CD4-positive, alpha-beta memory T cell (primary cell): ENCODE results near the gene LKAAEAR1. TPM values are rescaled to one million over a fixed set of nuclear protein-coding genes. Genes with fewer than 3 reads are reported as not detected.

Experiments used
- CTCF ChIA-PET: fragments of 350-600 bp; sonication (Branson Sonifier 250); formaldehyde crosslinking; loops from one replicate; lab custom pipeline; 2021; ENCODE audit warnings: inconsistent platforms; ENCODE audit not compliant: partially characterized antibody; lab: Charles Lee
- POLR2A ChIA-PET: fragments of 350-600 bp; sonication (Branson Sonifier 250); formaldehyde crosslinking; loops from one replicate; lab custom pipeline; 2021; ENCODE audit not compliant: partially characterized antibody; lab: Charles Lee
- DNase-seq, 5 donors: peaks; one replicate each; pipeline versions ENCODE4 v3.0.0 to v3.0.0-alpha.2; 2020 to 2022; ENCODE audit warnings: mixed read lengths in 1 of 5
- H3K27ac ChIP-seq: one replicate; pipeline ENCODE4 v1.7.0; 2013; ENCODE audit warnings: low read depth, low read length
- H3K27me3 ChIP-seq: 2 replicates; pipeline ENCODE4 v1.7.0; 2013; ENCODE audit warnings: mild to moderate bottlenecking, low read length, moderate library complexity; ENCODE audit not compliant: insufficient read depth
- H3K36me3 ChIP-seq: 2 replicates; pipeline ENCODE4 v1.7.0; 2013; ENCODE audit warnings: mild to moderate bottlenecking, low read length, moderate library complexity; ENCODE audit not compliant: insufficient read depth
- H3K4me1 ChIP-seq: 2 replicates; pipeline ENCODE4 v1.7.0; 2013; ENCODE audit warnings: mild to moderate bottlenecking, low read length, moderate library complexity; ENCODE audit not compliant: insufficient read depth
- H3K4me3 ChIP-seq, 2 donors: one replicate each; pipeline ENCODE4 v1.7.0; 2013; ENCODE audit warnings: low read length in 2 of 2, mild to moderate bottlenecking in 1 of 2
- H3K9me3 ChIP-seq, 2 donors: one replicate each; pipeline ENCODE4 v1.7.0; 2013; ENCODE audit warnings: low read length in 2 of 2, control low read depth in 1 of 2; ENCODE audit not compliant: control insufficient read depth in 1 of 2
- H3K27ac Mint-ChIP-seq, 7 donors: one replicate each; pipeline ENCODE4 v1.8.0; 2020 to 2021; ENCODE audit warnings: mixed read lengths in 7 of 7, mild to moderate bottlenecking in 6 of 7, inconsistent platforms in 3 of 7, moderate library complexity in 3 of 7
- H3K27me3 Mint-ChIP-seq, 2 donors: one replicate each; pipeline ENCODE4 v1.8.0; 2020 to 2021; ENCODE audit warnings: mixed read lengths in 2 of 2
- H3K36me3 Mint-ChIP-seq, 2 donors: one replicate each; pipeline ENCODE4 v1.8.0; 2020 to 2021; ENCODE audit warnings: mixed read lengths in 2 of 2, inconsistent platforms in 1 of 2, mild to moderate bottlenecking in 1 of 2
- H3K4me1 Mint-ChIP-seq, 4 donors: one replicate each; pipeline ENCODE4 v1.8.0; 2020 to 2021; ENCODE audit warnings: mixed read lengths in 4 of 4, mild to moderate bottlenecking in 1 of 4
- H3K4me3 Mint-ChIP-seq, 8 donors: one replicate each; pipeline ENCODE4 v1.8.0; 2020 to 2021; ENCODE audit warnings: mixed read lengths in 8 of 8, mild to moderate bottlenecking in 7 of 8, moderate library complexity in 6 of 8, inconsistent platforms in 3 of 8
- H3K9me3 Mint-ChIP-seq, 8 donors: one replicate each; pipeline ENCODE4 v1.8.0; 2020 to 2021; ENCODE audit warnings: mixed read lengths in 8 of 8, mild to moderate bottlenecking in 5 of 8, inconsistent platforms in 3 of 8, moderate library complexity in 1 of 8
- intact Hi-C: fragments of 100-400 bp; cut with micrococcal nuclease; formaldehyde crosslinking; loops from one replicate; pipeline ENCODE4 v1.15.1; 2023
- polyA plus RNA-seq, 2 donors: library from polyadenylated mRNA; unstranded; fragments of 300-500 nt; fragmentation: Illumina TruSeq; gene quantifications; one replicate each; pipeline ENCODE4 v1.2.3, GENCODE V29; 2021
- total RNA-seq, 2 experiments: library from RNA; stranded (reverse); gene quantifications; one replicate each; pipeline ENCODE4 v1.2.3, GENCODE V29; 2021

Gene LKAAEAR1
- total and polyA plus RNA-seq, 4 experiments from 2014 or later = 0.30 to 0.63 (median 0.39) TPM; not detected in 1

DNA sequence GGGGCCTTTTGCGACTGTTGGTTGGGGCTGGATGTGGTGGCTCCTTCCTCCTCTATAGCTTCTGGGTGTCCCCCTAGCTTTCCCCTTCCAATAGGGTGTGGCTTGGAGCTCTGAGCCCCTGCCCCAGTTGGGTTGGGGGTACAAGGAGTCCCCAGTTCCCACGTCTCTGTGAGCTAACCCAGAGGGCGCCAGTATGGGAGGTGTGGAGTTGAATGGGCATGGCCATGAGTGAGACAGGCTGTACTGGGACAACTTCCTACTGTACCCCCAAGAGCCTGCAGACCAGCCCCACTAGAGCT lies 47.0 kb downstream of the LKAAEAR1 start:
- H3K27ac ChIP-seq = no peak overlapping the region
- peaks cover 7% of the 10 kb centered on the region for H3K36me3 ChIP-seq
- intact Hi-C loops = loop anchor here (5.0 kb wide), 1 partner anchor 140 kb away; the partner anchor contains the start of gene DNAJC5
- DNase-seq = no peak
- ChIA-PET POLR2A (interaction anchor here (1.2 to 4.2 kb wide), 4 partner anchors 25 to 516 kb away, joined by 3 to 71 read pairs (median 14); partner anchors contain the start of genes PRPF6, SAMD10 and TCEA2), CTCF (interaction anchor here (0.8 to 11.7 kb wide), 4 partner anchors 21 to 83 kb away, joined by 3 to 133 read pairs (median 46); partner anchors contain the start of genes OPRL1, PRPF6, RGS19 and SAMD10)
- no peak overlapping the region for H3K4me3 ChIP-seq
- no peaks in the 10 kb centered on the region for H3K27me3 ChIP-seq
- Mint-ChIP-seq H3K36me3 (peaks cover 4 to 14% of the 10 kb centered on the region in 2 donors), H3K4me1 (peaks cover 13 to 65% (median 31%) of the 10 kb centered on the region in 4 donors), H3K27me3 (no peaks in the 10 kb centered on the region), H3K27ac (peak overlapping the region in 2 of 7 donors; percentile 54 to 70), H3K9me3 (no peaks in the 10 kb centered on the region), H3K4me3 (peak overlapping the region in 4 of 8 donors; percentile 41 to 78 (median 68))
- peaks cover 75% of the 10 kb centered on the region for H3K4me1 ChIP-seq
- no peaks in the 10 kb centered on the region for H3K9me3 ChIP-seq

DNA sequence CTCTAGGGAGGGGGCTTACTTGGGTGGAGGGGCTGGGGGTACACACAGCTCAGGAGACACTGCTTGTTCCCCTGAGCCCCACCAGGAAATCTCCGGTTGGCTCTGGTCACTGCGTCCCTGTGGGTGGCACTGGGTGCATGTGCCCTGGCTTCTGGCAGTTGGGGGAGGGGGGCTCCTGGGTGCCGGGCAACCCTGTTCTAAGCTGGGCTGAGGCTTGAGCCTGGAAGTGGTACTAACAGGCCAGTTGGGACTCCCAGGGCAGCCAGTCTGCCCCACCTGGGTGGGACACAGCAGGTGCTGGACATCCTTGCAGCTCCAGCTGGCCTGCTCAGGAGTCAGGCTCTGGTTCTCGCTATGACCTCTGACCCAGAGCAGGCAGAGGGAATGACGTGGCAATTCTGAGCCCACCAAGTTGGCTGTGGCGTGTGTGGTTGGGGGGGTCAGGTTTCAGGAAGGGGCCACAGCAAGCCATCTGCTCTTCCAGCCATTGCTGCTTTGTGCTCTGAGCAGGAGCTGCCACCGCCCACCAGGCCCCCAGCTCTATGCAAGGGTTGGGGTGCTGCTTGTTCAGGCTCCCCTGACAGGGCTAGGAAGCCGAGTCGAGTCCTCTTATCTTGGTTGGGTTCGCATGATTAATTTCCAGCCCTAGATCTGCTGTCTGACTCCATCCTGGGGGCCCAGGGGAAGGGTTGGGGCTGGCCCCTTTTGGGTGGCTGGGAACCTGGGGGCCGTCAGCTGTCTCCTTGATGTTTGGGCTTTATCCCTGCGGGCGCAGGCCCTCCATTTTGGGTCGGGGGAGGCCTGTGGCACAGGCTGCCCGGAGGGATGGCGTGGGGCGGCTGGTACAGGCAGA lies 47.6 kb downstream of the LKAAEAR1 start:
- Mint-ChIP-seq H3K27me3 (no peaks in the 10 kb centered on the region), H3K36me3 (peaks cover 10 to 17% of the 10 kb centered on the region in 2 donors), H3K27ac (peak overlapping the region in 2 of 7 donors; percentile 48 to 54), H3K4me3 (peak overlapping the region in 1 of 8 donors; percentile 78), H3K4me1 (peaks cover 13 to 61% (median 31%) of the 10 kb centered on the region in 4 donors), H3K9me3 (no peaks in the 10 kb centered on the region)
- Histone ChIP-seq H3K36me3 (peaks cover 12% of the 10 kb centered on the region), H3K4me3 (no peak overlapping the region), H3K4me1 (peaks cover 69% of the 10 kb centered on the region), H3K27ac (no peak overlapping the region), H3K9me3 (no peaks in the 10 kb centered on the region), H3K27me3 (no peaks in the 10 kb centered on the region)
- DNase-seq = no peak
- POLR2A ChIA-PET = interaction anchor here (0.9 to 3.9 kb wide), 5 partner anchors 26 to 515 kb away, joined by 3 to 22 read pairs (median 5); partner anchors contain the start of genes PRPF6 and TCEA2
- CTCF ChIA-PET = interaction anchor here (0.8 to 11.7 kb wide), 4 partner anchors 21 to 84 kb away, joined by 3 to 133 read pairs (median 44); partner anchors contain the start of genes PRPF6, SAMD10 and TCEA2
- intact Hi-C loops = loop anchor here (5.0 kb wide), 1 partner anchor 139 kb away; the partner anchor contains the start of gene DNAJC5

DNA sequence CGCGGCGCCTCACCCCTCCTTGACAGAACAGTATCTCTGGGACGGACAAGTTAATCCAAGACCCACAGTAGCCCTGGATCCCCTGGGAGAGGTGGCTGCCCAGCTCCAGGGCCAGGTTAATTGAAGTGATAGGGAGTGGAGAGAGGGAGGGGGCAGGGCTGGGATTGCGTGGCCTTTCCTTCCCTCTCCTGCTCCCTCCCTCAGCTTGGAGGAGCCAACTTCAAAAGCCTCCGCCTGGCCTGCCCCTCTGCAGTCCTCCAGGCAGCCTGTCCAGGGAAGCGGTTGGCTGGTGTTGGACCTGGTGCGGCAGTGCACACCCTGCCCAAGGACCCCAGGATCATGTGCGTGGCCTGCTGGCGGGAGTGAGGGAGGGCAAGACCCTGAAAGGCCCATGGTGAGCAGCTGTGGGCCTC lies 48.3 kb downstream of the LKAAEAR1 start, which contains the start of gene C20orf204:
C20orf204 (plus strand) TSS at position 250 of the 413 bp plus-strand sequence; CDS start at position 392, 142 bp downstream.
- Histone ChIP-seq H3K27ac (peak within 1 kb of the TSS; percentile 54), H3K4me1 (peaks cover 62% of the 10 kb centered on the region), H3K36me3 (peaks cover 12% of the 10 kb centered on the region), H3K9me3 (no peaks in the 10 kb centered on the region), H3K4me3 (no peak within 1 kb of the TSS), H3K27me3 (no peaks in the 10 kb centered on the region)
- peaks cover 14 to 21% of the 10 kb centered on the region in 2 donors for H3K36me3 Mint-ChIP-seq
- no peaks in the 10 kb centered on the region for H3K9me3 Mint-ChIP-seq
- POLR2A ChIA-PET = interaction anchor here (0.9 to 1.2 kb wide), 3 partner anchors 55 to 84 kb away, joined by 3 to 5 read pairs (median 3); partner anchors contain the start of gene PRPF6
- H3K27ac Mint-ChIP-seq = peak within 1 kb of the TSS; percentile 74 to 88 (median 86)
- no peaks in the 10 kb centered on the region for H3K27me3 Mint-ChIP-seq
- peaks cover 13 to 55% (median 29%) of the 10 kb centered on the region in 4 donors for H3K4me1 Mint-ChIP-seq
- CTCF ChIA-PET = interaction anchor here (1.7 to 11.7 kb wide), 3 partner anchors 22 to 85 kb away, joined by 5 to 133 read pairs (median 84); partner anchors contain the start of genes PRPF6, SAMD10 and TCEA2
- H3K4me3 Mint-ChIP-seq = peak within 1 kb of the TSS in 7 of 8 donors; percentile 9 to 89 (median 60)
- intact Hi-C loops = loop anchor here (5.0 kb wide), 1 partner anchor 139 kb away; the partner anchor contains the start of gene DNAJC5
- no peak for DNase-seq

DNA sequence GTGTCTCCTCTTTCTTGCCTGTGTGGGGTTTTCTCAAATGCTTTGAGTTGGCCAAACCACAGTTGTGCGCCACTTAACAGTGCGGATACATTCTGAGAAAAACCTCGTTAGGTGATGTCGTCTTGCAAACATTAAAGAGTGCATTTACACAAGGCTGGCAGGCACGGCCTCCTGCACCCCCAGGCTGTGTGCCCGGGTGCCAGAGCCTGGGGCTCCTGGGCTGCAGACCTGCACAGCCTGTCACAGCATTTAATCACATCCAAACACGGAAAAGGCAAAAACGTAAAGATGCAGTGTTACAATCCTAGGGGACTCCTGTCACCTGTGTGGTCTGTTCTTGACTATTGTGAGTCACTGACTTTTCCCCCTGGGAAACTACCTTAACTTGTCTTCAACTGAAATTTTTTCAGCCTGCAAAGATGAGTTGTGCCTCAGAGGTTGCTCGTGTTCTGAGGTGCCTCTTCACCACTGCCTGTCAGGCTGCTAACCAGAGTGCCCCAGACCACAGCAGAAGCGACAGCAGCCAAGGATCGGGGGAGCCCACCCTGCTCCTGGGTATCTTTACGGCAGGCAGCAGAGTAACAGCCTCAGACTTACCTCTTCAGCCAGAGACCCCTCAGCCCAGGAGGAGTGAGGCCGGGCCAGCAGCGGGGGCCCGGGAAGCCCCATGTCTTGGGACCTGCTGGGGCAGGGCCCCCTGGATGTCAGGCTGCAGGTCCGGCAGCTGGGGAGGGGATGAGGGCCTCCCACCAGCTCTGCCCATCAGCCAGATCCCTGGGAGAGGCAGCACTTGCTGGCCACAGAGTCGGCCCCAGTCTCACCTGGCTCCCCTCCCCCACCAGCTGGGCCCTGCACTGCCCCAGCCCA lies 48.9 kb downstream of the LKAAEAR1 start:
- CTCF ChIA-PET = interaction anchor here (1.7 to 11.7 kb wide), 3 partner anchors 22 to 85 kb away, joined by 5 to 133 read pairs (median 84); partner anchors contain the start of genes PRPF6, SAMD10 and TCEA2
- H3K27ac ChIP-seq = peak overlapping the region; percentile 54
- no peaks in the 10 kb centered on the region for H3K9me3 Mint-ChIP-seq
- DNase-seq = peak in 2 of 5 donors; percentile 14 to 74
- H3K4me1 Mint-ChIP-seq = peaks cover 13 to 52% (median 27%) of the 10 kb centered on the region in 4 donors
- peaks cover 18 to 28% of the 10 kb centered on the region in 2 donors for H3K36me3 Mint-ChIP-seq
- H3K36me3 ChIP-seq = peaks cover 18% of the 10 kb centered on the region
- POLR2A ChIA-PET = interaction anchor here (0.9 to 1.1 kb wide), 2 partner anchors 55 to 58 kb away, joined by 3 to 5 read pairs; partner anchors contain the start of gene PRPF6
- H3K4me1 ChIP-seq = peaks cover 57% of the 10 kb centered on the region
- H3K9me3 ChIP-seq = no peaks in the 10 kb centered on the region
- peak overlapping the region; percentile 74 to 88 (median 86) for H3K27ac Mint-ChIP-seq
- H3K4me3 Mint-ChIP-seq = peak overlapping the region in 7 of 8 donors; percentile 9 to 89 (median 60)
- no peak overlapping the region for H3K4me3 ChIP-seq
- H3K27me3 ChIP-seq = no peaks in the 10 kb centered on the region
- intact Hi-C loops = loop anchor here (5.0 kb wide), 1 partner anchor 138 kb away; the partner anchor contains the start of gene DNAJC5
- H3K27me3 Mint-ChIP-seq = no peaks in the 10 kb centered on the region

DNA sequence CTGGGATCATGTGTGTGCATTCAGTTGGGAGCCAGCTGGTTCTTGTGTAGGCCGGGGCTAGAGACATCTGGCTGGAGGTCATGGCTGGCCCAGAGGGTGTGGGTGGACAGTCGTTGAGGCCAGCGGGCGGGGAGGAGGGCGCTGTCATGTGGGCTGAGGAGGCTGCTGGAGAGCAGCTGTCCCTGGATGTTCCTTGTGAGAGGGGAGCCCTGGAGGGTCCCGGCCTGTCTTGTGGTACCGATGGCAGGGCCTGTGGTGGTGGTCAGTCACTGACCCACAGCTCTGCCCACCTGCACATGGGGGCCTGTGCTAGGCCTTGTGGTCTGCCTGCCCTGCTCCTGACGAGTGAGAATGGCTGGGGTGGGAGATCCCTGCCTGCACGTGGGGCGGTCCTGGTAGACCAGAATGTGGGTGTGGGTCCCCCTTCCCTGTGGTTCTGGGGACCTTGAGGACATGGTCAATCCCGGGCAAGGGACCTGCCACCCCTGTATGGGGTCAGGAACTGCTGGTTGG lies 50.2 kb downstream of the LKAAEAR1 start:
- peak overlapping the region; percentile 54 for H3K27ac ChIP-seq
- H3K4me1 ChIP-seq = peaks cover 46% of the 10 kb centered on the region
- H3K36me3 ChIP-seq = peaks cover 31% of the 10 kb centered on the region
- Mint-ChIP-seq H3K4me3 (no peak overlapping the region), H3K4me1 (peaks cover 12 to 42% (median 20%) of the 10 kb centered on the region in 4 donors), H3K36me3 (peaks cover 27 to 40% of the 10 kb centered on the region in 2 donors), H3K9me3 (no peaks in the 10 kb centered on the region), H3K27me3 (no peaks in the 10 kb centered on the region), H3K27ac (peak overlapping the region in 5 of 7 donors; percentile 48 to 88 (median 85))
- no peak for DNase-seq
- H3K4me3 ChIP-seq = no peak overlapping the region
- H3K9me3 ChIP-seq = no peaks in the 10 kb centered on the region
- H3K27me3 ChIP-seq = no peaks in the 10 kb centered on the region
- ChIA-PET POLR2A (interaction anchor here (2.2 kb wide), 1 partner anchor 11 kb away, joined by 6 read pairs; no protein-coding TSS in a partner anchor), CTCF (interaction anchor here (11.7 kb wide), 1 partner anchor 24 kb away, joined by 133 read pairs; the partner anchor contains the start of gene TCEA2)
- intact Hi-C loops = no loop called here
